Measurements from ENCODE around the gene ADORA1. TPM values are rescaled to one million over a fixed set of nuclear protein-coding genes. Genes with fewer than 3 reads are reported as not detected.

Gene ADORA1
- total RNA-seq, 1 donor from 2014 or later = 2.7 TPM

- DNase-seq (ENCODE audit: low spot score) = no peak
Observed at GRCh38 chr1:203184467-203184866, 56.9 kb downstream of the ADORA1 start.

GRCh38 chr1:203185061-203185461, 57.5 kb downstream of the ADORA1 start:
- peak; percentile 81 for DNase-seq (ENCODE audit: low spot score)

GRCh38 chr1:203185585-203185984, 58.1 kb downstream of the ADORA1 start:
- DNase-seq (ENCODE audit: low spot score) = peak; percentile 69

GRCh38 chr1:203186091-203186445, 58.5 kb downstream of the ADORA1 start:
- DNase-seq (ENCODE audit: low spot score) = no peak

- peak; percentile 77 for DNase-seq (ENCODE audit: low spot score)
Observed at GRCh38 chr1:203186446-203187303, 59.1 kb downstream of the ADORA1 start, which contains the start of gene CHI3L1. Gene CHI3L1 (minus strand): TSS chr1:203186704. CDS start chr1:203186623, 81 bp downstream.

- DNase-seq (ENCODE audit: low spot score) = no peak
Observed at GRCh38 chr1:203187304-203187685, 59.8 kb downstream of the ADORA1 start.

- DNase-seq (ENCODE audit: low spot score) = no peak
Observed at GRCh38 chr1:203187689-203188264, 60.3 kb downstream of the ADORA1 start.

GRCh38 chr1:203188686-203189232, 61.2 kb downstream of the ADORA1 start:
- DNase-seq (ENCODE audit: low spot score) = no peak

- no peak for DNase-seq (ENCODE audit: low spot score)
Observed at GRCh38 chr1:203189951-203190352, 62.4 kb downstream of the ADORA1 start.

- DNase-seq (ENCODE audit: low spot score) = no peak
Observed at GRCh38 chr1:203190949-203191348, 63.4 kb downstream of the ADORA1 start.

- DNase-seq (ENCODE audit: low spot score) = no peak
Observed at GRCh38 chr1:203196371-203196770, 68.8 kb downstream of the ADORA1 start.

GRCh38 chr1:203197625-203198024, 70.1 kb downstream of the ADORA1 start:
- no peak for DNase-seq (ENCODE audit: low spot score)

- no peak for DNase-seq (ENCODE audit: low spot score)
Observed at GRCh38 chr1:203199002-203199401, 71.5 kb downstream of the ADORA1 start.

- DNase-seq (ENCODE audit: low spot score) = no peak
Observed at GRCh38 chr1:203199481-203199815, 71.9 kb downstream of the ADORA1 start.

GRCh38 chr1:203199816-203200571, 72.5 kb downstream of the ADORA1 start:
- DNase-seq (ENCODE audit: low spot score) = peak; percentile 62

GRCh38 chr1:203200916-203201315, 73.4 kb downstream of the ADORA1 start:
- no peak for DNase-seq (ENCODE audit: low spot score)

- no peak for DNase-seq (ENCODE audit: low spot score)
Observed at GRCh38 chr1:203201516-203202205, 74.1 kb downstream of the ADORA1 start.

- DNase-seq (ENCODE audit: low spot score) = peak; percentile 84
Observed at GRCh38 chr1:203202431-203203245, 75.1 kb downstream of the ADORA1 start.

- peak; percentile 72 for DNase-seq (ENCODE audit: low spot score)
Observed at GRCh38 chr1:203204756-203205155, 77.2 kb downstream of the ADORA1 start.

GRCh38 chr1:203206129-203206687, 78.7 kb downstream of the ADORA1 start:
- no peak for DNase-seq (ENCODE audit: low spot score)
